Ascending aorta (tissue), 2 donors: ENCODE measurements around the gene ATP7A. TPM values are rescaled to one million over a fixed set of nuclear protein-coding genes. Genes with fewer than 3 reads are reported as not detected.
A peak's percentile ranks its signal among the peaks of the same experiment; 100 is the strongest.
"Not testable (repeated sequence)": the region's sequence is repeated elsewhere in the genome, so short reads cannot be mapped to it uniquely, and the experiment has no call there.

Experiments
- DNase-seq, 2 donors: peaks; one replicate each; pipeline ENCODE4 v3.0.0-alpha.2; 2019; ENCODE audit warnings: low spot score in 2 of 2
- H3K27ac ChIP-seq, 2 donors: fragments of 200-600 bp; sonication (generic); one replicate each; pipeline ENCODE4 v1.5.1; 2016 to 2017; ENCODE audit warnings: mild to moderate bottlenecking in 1 of 2
- H3K27me3 ChIP-seq: fragments of 200-600 bp; sonication (generic); one replicate; pipeline ENCODE4 v1.5.1; 2017
- H3K36me3 ChIP-seq, 2 donors: fragments of 200-600 bp; sonication (generic); one replicate each; pipeline ENCODE4 v1.5.1; 2016
- H3K4me1 ChIP-seq, 2 donors: fragments of 200-600 bp; sonication (generic); one replicate each; pipeline ENCODE4 v1.5.1; 2016 to 2017; ENCODE audit warnings: mild to moderate bottlenecking in 1 of 2
- H3K4me3 ChIP-seq, 2 donors: fragments of 200-600 bp; sonication (generic); one replicate each; pipeline ENCODE4 v1.5.1; 2016 to 2017; ENCODE audit warnings: mild to moderate bottlenecking in 1 of 2
- H3K9me3 ChIP-seq, 2 donors: fragments of 200-600 bp; sonication (generic); one replicate each; pipeline ENCODE4 v1.5.1; 2016
- intact Hi-C: fragments of 100-400 bp; cut with DNase I; formaldehyde crosslinking; loops from one replicate; pipeline ENCODE4 v1.15.1; 2023
- total RNA-seq: library from RNA; depleted of rRNA; stranded (reverse); fragments of >200 nt; gene quantifications from one replicate; pipeline ENCODE4 v1.1.0, GENCODE V29; 2016
- TF ChIP-seq, protein P1 (sequence below), 3 experiments: fragments of 200-600 bp in 2 of 3; fragments of 450-650 bp in 1 of 3; sonication (generic) in 2 of 3; IDR thresholded peaks; one replicate each; pipeline ENCODE4 v1.5.1; 2016 to 2019; ENCODE audit warnings: antibody characterized with exemption in 3 of 3, mild to moderate bottlenecking in 1 of 3, moderate library complexity in 1 of 3

The ATP7A gene
- 7.5 TPM for total RNA-seq

GRCh38 chrX:77910108-77910840 is at the start of gene ATP7A:
ATP7A (plus strand) TSS chrX:77910693; CDS start chrX:77971642, 60,949 bp downstream.
- intact Hi-C loops, result loop anchor here (5.0 kb wide), 2 partner anchors 117 to 192 kb away; partner anchors contain the start of gene PGK1
- Histone ChIP-seq H3K27ac (peak within 1 kb of the TSS; percentile 67 to 73), H3K9me3 (no peaks in the 10 kb centered on the region), H3K4me3 (peak within 1 kb of the TSS; percentile 47 to 67), H3K4me1 (peaks cover 0 to 3% of the 10 kb centered on the region in 2 donors), H3K27me3 (no peaks in the 10 kb centered on the region), H3K36me3 (peaks cover 2 to 6% of the 10 kb centered on the region in 2 donors)
- peak; percentile 70 to 94 for DNase-seq
- TF ChIP-seq, protein P1, sequence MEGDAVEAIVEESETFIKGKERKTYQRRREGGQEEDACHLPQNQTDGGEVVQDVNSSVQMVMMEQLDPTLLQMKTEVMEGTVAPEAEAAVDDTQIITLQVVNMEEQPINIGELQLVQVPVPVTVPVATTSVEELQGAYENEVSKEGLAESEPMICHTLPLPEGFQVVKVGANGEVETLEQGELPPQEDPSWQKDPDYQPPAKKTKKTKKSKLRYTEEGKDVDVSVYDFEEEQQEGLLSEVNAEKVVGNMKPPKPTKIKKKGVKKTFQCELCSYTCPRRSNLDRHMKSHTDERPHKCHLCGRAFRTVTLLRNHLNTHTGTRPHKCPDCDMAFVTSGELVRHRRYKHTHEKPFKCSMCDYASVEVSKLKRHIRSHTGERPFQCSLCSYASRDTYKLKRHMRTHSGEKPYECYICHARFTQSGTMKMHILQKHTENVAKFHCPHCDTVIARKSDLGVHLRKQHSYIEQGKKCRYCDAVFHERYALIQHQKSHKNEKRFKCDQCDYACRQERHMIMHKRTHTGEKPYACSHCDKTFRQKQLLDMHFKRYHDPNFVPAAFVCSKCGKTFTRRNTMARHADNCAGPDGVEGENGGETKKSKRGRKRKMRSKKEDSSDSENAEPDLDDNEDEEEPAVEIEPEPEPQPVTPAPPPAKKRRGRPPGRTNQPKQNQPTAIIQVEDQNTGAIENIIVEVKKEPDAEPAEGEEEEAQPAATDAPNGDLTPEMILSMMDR (IDR thresholded peaks at IDR 0.05), result peak; percentile 49 to 54 (median 51)

- Histone ChIP-seq H3K9me3 (no peaks in the 10 kb centered on the region), H3K36me3 (peaks cover 0 to 10% of the 10 kb centered on the region in 2 donors), H3K27ac (no peak overlapping the region), H3K27me3 (no peaks in the 10 kb centered on the region), H3K4me1 (no peaks in the 10 kb centered on the region), H3K4me3 (no peak overlapping the region)
- no peak for DNase-seq
- TF ChIP-seq, protein P1 (IDR thresholded peaks at IDR 0.05), result no peak
- intact Hi-C loops, result no loop called here
Measured at GRCh38 chrX:77875372-77875771, 35.1 kb upstream of the ATP7A start.

DNA sequence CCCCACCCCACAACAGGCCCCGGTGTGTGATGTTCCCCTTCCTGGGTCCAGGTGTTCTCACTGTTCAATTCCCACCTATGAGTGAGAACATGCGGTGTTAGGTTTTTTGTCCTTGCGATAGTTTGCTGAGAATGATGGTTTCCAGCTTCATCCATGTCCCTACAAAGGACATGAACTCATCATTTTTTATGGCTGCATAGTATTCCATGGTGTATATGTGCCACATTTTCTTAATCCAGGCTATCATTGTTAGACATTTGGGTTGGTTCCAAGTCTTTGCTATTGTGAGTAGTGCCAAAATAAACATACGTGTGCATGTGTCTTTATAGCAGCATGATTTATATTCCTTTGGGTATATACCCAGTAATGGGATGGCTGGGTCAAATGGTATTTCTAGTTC is 29.1 kb upstream of the ATP7A start:
- H3K9me3 ChIP-seq, H3K4me3 ChIP-seq, H3K4me1 ChIP-seq, intact Hi-C loops, DNase-seq, H3K36me3 ChIP-seq, H3K27ac ChIP-seq, H3K27me3 ChIP-seq: not testable (repeated sequence)

DNA sequence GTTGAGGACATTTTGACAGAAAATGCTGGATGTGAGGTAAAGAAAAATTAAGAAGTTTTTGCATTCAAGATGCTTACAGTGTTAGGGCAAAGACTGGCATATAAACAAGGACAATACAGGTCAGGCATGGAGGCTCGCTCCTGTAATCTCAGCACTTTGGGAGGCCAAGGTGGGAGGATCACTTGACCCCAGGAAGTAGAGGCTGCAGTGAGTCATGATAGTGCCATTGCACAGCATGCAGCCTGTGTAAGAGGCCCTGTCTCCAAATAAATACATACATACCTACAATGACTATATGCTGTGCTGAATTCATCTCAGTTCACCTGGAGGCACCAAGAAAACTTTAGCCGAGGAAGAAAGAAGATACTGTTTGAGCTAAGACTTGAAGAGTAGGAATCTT is 17.6 kb upstream of the ATP7A start:
- intact Hi-C loops, result loop anchor here (10.0 kb wide), 1 partner anchor 1468 kb away; the partner anchor contains the start of gene MAGEE1
- DNase-seq, result no peak
- H3K36me3 ChIP-seq, result no peaks in the 10 kb centered on the region

DNA sequence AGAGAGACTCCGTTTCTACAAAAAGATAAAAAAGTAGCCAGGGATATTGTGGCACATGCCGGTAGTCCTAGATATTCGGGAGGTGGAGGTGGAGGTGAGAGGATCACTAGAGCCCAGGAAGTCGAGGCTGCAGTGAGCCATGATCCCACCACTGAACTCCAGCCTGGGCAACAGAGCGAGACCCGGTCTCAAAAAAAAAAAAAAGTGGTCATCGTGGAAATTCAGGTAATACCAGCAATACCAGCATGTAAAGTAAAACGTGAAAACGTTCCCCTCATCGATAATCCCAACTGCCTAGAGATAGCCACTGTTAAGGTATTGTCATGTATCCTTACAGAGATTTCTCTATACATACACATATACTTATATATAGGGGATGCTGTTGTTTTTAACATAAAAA is 16.8 kb upstream of the ATP7A start:
- Histone ChIP-seq H3K4me1 (peaks cover 0 to 5% of the 10 kb centered on the region in 2 donors), H3K9me3 (no peaks in the 10 kb centered on the region), H3K27ac (no peak overlapping the region), H3K4me3 (peak overlapping the region; percentile 76 to 77), H3K36me3 (no peaks in the 10 kb centered on the region), H3K27me3 (no peaks in the 10 kb centered on the region)
- intact Hi-C loops, result loop anchor here (2.0 to 10.0 kb wide), 2 partner anchors 109 to 1469 kb away; partner anchors contain the start of gene MAGEE1
- TF ChIP-seq, protein P1 (IDR thresholded peaks at IDR 0.05), result no peak
- DNase-seq, result no peak

More for the DNA sequence above, 17.6 kb upstream of the ATP7A start:
- Histone ChIP-seq H3K4me3 (no peak overlapping the region), H3K4me1 (peaks cover 0 to 5% of the 10 kb centered on the region in 2 donors), H3K27me3 (no peaks in the 10 kb centered on the region), H3K27ac (no peak overlapping the region), H3K9me3 (no peaks in the 10 kb centered on the region)
- TF ChIP-seq, protein P1 (IDR thresholded peaks at IDR 0.05), result no peak
